HG03060 (cell line): ENCODE measurements around the gene ST3GAL6.

Experiments used
- ATAC-seq: cut with Tn5 transposase; IDR thresholded peaks from one replicate; pipeline ENCODE4 v1.9.1; 2021; ENCODE audit warnings: low read depth, moderate number of reproducible peaks; ENCODE audit not compliant: unreplicated experiment

Gene ST3GAL6

DNA sequence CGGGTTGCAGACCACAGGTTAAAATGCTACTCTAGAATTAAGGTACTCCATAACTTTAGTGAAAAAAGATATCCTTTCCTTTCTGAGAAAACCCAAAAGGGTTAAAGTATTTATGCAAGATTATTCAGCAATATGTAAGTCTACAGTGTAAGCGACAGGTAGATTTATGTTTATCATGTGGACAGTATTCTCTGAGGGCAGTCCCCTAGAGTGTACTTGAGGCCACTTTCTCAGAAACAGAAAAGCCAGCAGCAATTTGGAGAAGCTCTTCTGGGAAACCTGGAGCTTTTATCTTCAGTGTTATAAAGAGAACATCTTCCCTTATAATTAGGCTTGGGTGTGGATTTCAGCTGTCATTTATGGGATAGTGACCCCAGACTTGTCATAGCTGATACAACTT is 8.9 kb downstream of the ST3GAL6 start:
- ATAC-seq = no peak

- no peak for ATAC-seq
These were observed 12.5 kb downstream of the ST3GAL6 start for GRCh38 chr3:98775459-98776139.

DNA sequence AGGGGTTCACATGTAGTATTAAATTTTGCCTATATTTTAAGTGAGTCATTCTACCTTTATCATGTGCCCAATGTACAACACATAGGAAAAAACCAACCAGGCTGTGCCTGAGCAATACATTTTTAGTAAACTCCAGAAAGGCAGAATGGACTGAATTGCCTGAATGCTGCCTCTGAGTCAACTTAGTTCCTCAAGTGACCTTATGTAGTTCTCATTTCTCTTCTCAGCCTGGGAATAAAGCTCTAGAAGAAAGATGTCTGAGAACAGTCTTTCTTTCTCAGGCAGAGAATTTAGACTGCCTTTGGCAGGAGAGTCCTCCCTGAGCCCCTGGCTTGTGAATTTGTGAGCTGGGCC is 13.0 kb downstream of the ST3GAL6 start:
- no peak for ATAC-seq

DNA sequence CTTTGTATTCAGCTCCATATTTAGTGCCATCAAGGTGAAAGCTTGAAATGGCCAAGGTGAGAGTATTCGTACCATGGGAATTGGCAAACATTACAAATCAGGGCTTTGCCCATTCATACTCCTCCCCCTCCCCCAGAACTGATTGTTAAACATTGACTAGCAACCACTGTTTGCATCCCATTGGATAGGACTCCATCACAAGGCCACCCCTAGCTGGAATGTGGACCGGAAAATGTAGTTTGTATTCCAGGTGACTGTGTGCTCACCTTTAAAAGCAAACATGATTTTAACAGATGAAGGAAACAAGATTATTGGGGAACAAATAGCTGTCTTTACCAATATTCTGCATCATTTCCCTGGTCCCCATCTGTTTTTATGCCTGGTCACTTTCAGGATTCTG is 14.1 kb downstream of the ST3GAL6 start:
- ATAC-seq = no peak

DNA sequence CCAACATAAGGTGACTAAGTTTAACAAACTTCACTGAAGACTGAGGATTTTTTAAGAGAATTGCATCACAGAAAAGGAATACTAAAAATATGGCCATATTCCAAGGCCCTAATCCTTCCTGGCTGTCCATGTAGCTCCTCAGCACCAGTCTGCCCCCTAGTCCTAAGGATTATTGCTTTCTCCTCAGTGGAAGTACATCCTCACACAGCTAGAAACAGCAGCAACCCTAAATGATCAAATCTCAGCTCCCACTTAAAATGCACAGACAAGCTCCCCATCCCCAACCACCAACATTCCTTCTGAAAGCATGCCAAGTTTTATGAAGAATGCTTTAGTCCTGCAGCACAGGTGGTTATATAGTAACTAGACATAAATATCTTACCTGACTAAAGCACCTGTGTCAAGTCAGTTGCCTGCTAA is 14.7 kb downstream of the ST3GAL6 start:
- ATAC-seq = no peak

DNA sequence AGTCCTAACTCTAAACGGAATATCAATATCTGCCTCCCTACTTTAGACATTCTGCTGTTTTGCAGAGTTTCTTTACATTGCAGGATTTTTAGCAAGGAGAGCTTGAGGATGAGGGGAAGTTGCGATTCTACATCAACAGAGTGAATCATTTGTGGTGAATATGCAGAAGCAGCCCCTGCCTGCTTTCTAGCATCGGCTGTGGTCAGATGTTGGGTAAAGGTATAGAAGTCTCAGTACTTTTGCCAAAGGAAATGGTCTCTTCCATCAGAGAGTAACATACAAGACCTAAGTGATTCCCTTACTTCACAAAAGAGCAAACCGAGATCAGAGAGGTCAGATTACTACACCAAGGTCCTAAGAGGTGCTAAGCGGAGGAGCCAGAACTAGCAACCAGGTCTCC is 15.2 kb downstream of the ST3GAL6 start:
- ATAC-seq = no peak

DNA sequence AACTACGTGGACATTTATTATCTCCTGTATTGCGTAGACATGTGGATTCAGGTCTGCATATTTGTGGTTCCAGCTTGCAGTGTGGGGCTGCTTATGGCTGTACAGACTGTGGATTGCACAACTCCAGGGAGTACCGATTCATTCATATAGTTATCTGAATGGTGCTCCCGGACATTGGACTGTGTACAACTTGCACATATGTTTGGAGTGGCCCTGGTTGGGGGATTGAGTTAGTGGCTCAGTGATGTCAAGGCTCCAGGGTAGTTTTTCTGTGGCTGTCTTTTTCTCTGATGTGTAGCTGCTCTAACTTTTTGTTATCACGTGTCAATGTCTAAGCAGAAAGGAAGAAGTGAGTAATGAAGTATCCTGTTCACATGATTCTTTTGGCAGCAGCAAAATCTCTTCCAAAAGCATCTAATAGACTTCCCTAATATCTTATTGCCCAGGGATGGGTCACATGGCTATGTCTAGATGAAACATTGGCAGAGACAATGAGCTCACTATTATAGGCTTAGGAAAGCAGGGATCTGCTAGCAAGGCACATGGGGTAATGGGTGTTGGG is 15.8 kb downstream of the ST3GAL6 start:
- ATAC-seq = no peak

DNA sequence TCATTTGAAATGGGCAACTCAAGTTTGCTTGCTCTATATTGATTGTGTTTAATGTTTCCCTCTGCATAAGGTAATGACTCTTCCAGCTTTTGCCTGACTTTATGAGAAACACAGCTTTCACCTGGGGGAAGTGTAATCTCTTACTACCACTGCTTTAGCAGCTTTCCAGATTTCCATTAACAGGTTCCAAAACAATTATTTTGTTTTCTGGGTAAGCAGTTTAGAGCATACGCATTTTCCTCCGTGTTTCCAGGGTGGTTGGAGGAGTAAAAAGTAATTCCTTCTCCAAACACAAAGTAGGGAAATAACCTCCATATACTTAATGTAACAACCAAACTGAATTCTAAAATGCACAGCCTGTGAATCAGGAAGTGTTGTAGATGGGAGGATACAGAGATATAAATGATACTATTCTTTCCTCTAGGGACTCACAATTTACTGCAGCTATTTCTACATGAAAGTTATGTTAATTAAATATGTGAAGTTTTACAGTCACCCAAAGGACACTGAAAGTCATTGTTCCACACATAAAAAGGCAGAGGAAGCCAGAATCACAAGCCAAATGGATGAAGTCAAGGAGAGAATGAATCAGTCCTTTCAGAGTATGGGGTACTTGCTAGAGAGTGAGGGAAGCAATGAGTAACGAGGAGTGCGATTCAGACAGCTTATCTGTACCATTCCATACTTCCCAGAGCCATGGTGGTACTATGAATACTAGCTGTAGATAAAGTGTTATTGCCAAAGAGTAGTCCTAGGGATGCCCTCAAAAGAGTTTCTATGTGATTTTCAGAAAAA is 16.6 kb downstream of the ST3GAL6 start:
- ATAC-seq = no peak

- no peak for ATAC-seq
These were observed 17.2 kb downstream of the ST3GAL6 start for GRCh38 chr3:98780343-98780742.

DNA sequence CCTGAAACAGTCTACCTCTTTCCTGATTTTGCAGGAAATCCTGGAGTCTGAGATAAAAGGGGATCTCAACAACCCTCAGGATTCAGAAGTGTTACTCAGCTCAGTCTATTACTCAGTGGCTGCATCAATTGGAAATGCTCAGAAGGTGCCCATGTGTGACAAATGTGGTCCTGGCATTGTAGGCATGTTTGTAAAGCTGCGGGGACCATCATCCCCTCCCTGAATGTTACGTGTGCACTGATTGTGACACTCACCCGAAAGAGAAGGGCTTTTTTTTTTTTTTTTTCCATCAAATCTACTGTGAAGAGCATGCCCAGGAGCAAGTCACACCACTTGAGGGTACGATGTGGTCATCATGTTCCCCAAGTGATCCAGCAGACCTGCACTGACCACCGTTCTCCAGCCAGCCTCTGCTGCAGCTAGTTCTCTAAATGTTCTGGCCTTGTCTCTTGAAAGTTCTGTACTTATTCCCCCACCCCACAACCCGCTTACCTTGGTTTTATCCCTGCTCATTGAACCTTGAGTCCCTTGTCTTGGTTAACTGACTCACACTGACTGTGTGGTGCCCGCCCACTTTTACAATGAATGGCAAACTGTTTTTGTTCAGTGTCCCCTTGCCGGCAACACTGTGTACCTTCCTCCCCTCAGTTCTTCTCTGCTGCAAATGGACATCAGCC is 19.8 kb downstream of the ST3GAL6 start:
- peak; percentile 50 for ATAC-seq

DNA sequence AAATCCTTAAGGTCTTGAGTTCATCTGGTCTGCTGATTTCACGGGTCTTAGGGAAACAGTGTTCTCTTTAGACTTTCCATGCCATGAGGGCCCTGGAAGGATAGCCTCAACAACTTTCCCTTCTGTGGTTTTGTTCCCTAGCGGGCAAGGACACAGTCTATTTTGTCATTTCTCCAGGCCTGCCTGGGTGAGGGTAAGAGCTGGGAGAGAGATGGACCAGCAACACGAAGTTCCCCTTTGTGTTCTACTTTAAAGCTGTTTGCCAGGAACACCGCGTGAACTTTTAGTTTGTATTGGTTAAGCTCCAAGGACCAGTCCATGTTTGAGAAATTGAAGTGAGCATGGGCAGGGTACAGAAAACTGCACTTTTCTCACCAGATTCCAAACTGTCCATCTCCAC is 20.9 kb downstream of the ST3GAL6 start:
- ATAC-seq = no peak

DNA sequence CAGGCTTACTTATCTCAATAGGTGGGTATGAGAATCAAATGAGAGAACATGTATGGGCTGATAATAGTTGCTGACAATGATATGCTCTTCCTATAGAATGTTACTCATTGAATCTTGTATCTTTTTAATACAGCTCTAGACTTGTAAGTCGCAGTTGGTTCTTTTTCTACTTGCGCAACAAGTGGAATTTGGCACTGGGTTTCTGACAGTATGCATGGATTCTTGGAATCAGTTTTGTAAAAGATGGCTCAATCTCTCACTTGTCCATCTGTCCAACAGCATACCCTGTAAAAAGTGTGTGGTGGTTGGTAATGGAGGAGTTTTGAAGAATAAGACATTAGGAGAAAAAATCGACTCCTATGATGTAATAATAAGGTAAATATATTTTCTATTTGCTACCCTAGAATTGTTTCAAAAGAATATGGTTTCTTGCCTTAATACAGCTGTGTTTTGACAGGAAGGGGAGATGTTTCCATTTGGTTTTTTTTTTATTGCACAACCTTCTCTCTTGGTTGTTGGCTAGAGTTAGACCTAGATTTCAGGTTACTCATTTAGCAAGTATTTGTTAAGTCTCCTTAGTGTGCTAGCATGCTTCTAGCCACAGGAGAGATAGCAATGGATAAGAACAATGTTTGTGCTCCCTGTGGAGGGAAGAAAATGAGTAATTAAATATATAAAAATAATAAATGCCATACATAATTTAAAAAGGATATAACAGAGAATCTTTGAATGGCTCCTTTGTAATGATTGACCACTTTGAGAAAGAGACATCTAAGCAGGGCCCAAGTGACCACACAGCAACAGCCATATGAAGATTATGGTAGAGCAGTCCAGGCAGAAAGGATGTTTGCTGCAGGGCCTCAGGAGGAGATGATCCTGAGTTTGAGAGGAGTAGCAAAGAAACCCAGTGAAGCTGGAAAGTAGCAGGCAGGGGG is 21.8 kb downstream of the ST3GAL6 start:
- ATAC-seq = no peak

DNA sequence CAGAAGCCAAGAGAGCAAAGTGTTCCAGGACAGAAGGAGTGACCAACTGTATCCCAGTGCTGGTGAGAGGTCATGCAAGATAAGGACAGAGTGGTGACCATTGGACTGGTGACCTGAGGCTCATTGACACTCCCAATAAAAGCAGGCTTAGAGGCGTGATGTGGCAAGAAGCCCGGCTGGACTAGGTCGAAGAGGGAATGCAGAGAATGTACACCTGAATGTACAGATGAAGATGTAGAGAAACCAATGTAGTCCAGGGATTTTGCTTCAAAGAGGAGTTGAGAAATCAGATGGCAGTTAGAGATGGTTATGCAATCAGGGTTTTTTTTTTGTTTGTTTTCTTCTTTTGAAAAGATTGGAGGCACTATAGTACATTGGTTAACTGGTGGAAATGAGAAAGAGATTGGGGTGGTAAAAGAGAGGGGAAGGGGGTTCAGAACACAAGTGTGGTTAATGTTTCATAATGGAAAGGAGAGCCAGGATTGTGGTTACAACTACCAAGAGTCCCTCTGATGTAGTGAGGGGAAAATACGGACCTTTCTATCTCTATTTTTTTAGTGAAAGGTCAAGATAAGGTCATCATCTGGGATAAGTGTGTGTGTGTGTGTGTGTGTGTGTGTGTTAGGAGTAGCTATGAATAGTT is 23.3 kb downstream of the ST3GAL6 start:
- ATAC-seq = no peak

DNA sequence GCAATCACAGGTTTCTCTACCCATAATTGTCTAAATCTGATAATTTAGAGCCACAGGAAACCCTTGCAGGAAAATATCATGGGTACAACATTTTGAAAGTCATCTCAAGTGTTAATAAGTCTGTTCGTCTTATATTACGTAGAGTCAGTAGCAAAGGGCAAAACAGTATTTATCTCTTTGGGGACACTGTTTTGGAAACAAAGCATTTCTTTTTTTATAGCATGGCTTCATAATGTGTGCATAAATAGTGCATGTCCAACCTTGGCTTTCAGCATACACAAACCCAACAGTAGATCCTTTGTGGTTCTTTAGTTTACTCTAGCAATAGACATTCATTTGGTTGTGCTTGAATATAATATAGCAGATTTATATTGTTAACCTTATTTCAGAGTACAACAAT is 24.0 kb downstream of the ST3GAL6 start:
- ATAC-seq = no peak

GRCh38 chr3:98788651-98789050 is 25.5 kb downstream of the ST3GAL6 start:
- no peak for ATAC-seq

DNA sequence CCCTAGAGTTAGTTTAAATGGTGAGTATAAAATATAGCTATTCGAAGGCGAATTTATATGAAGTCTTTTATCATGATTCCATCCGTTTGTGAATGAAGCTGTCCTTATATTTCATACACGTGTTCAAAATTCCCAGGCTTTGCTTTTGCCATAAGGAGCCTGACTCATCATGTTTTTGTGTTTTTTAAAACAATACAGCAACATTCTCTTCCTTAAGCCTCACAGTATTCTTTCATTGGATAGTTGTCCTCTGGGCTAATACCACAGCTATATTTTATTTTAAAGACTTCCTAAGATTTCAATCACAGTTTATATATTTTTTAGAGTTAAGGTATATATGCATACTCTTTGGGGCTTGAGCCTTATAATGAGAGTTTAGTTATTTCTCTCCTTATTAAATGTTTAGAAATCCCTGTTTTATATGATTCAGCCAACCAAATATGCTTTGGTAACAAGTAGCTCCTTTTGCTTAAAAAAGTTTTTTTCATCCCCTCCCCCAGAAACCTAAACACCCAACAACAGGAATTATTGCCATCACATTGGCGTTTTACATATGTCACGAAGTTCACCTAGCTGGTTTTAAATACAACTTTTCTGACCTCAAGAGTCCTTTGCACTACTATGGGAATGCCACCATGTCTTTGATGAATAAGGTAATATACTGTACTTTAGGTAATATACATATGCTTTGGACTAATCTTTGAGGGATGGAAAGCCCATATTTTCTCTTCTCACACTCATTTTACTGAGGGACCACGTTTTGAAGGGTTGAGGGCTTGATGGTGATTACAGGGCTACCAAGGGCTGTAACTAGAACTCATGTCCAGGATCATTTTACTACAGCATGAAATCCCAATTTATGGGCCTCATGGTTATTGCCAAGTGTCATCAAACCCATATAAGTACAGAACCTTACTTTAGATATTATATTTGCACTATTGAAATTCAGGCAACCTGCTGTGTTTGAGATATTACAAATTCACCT is 28.5 kb downstream of the ST3GAL6 start:
- no peak for ATAC-seq

DNA sequence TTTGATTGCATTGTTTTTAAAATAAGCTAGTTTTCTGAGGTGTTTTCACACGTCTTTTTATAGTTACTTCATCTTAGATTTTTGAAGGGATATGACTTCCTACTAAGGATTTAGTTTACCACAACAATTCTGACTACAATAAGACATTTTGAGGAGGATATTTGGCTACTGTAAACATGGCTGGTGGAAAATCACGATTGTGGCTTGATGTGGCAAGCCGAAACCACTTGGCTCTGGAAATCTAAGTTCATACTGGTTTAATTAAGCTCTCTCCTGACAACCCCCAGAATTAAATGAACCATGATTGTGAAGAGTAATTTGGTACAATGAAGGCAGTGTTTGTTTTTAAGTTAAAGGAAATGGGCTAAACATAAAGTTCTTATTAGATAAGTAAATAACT is 30.8 kb downstream of the ST3GAL6 start:
- ATAC-seq = no peak

DNA sequence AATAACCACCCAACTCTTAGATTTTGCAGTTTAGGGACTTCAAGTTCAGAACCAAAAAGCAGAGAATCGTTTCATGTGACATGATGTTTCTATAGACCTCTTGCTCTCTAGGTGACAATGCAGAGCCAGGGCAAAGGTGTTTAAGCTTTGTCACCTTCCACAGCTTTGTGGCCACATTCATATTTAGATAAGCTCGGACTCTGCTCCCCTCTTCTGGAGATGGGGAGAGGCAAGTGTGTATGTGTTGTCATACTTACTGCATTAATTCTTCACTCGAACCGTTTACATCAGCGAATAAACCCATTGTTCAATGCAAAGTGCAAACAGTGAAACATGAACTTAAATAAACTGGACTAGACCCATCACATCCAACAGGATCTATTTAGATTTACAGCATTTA is 33.2 kb downstream of the ST3GAL6 start:
- ATAC-seq = no peak

DNA sequence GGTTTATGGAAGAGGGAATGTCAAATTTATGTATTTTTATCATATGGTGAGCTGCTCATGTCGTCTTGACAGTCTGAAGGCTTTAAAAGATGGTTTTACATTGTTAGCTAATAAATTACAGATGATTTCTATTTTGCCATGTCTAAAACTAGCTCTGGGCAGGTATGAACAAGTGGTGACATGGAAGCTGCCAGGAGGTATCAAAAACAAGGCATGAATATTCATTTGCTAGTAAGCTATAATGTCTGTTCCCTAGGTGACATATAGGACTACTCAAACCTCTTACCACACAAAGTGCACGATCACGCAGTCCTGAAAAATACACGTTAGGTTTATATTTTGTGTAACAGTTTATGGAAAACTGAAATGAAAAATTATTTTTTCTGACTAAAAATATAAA is 34.8 kb downstream of the ST3GAL6 start:
- no peak for ATAC-seq
